ENCODE results near the gene SCGB3A2.

The SCGB3A2 gene

DNA sequence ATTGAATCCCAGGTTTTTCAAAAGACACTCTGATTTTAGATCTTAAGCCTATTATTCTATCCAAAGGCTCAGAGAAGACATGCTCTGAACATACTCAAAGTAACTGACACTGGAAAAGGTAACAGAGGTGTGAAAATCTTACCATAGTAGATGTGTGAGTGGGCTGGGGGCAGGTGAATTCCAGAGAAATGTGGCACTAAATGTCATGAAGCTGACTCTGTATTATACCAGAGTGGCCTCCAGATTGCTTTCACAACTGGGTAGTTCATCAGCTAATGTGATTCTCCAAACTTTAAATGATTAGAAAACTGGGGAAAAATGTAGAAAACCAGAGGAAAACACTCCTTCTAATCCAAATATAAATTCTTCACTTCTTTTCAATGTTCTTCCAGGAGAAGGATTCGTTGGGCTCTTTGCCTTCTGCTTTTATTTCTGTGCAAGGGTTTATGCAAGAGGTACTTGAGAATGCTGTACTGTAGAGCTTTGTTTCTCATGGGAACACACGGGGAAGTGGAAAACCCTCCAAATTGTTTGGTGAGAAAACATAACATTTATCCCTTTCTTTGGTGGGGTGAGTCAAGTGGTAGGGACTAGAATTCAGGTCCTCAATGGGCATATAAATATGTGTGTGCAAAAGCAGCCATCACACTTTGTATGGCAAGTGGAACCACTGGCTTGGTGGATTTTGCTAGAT, at the start of gene SCGB3A2:
SCGB3A2 (plus strand) TSS at position 646 of the 694 bp plus-strand sequence. CDS start 93 bp downstream, outside the sequence.
- DNase-seq, result no peak

GRCh38 chr5:147830035-147830434, 48.5 kb upstream of the SCGB3A2 start:
- DNase-seq, result no peak

DNA sequence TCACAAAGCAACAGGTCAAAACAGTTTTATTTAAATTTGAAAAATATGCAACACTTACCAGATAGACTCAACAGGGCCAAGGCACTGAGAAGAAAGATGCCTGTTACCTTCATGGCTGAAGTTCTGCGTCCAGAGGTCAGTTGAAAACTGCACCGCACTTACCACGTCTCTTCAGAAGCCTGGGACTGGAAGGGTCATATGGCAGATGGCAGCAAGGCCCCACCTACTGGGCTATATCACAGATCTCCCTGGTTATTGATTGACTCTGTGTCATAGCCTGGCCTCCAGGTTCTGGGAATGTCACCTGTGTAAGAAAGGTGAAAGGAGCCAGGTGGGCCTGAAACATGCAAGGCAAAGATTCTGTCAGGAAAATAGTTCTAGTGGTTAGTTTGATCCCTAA, 47.0 kb upstream of the SCGB3A2 start, which contains the start of gene SPINK1:
SPINK1 (minus strand) TSS at position 207 of the 400 bp plus-strand sequence; CDS start at position 113, 94 bp downstream.
- no peak for DNase-seq

GRCh38 chr5:147832541-147832940, 46.0 kb upstream of the SCGB3A2 start:
- DNase-seq, result no peak

- DNase-seq, result no peak
Measured at GRCh38 chr5:147835386-147835798, 43.1 kb upstream of the SCGB3A2 start.

- no peak for DNase-seq
Measured at GRCh38 chr5:147836439-147836838, 42.1 kb upstream of the SCGB3A2 start.

GRCh38 chr5:147842869-147843268, 35.6 kb upstream of the SCGB3A2 start:
- no peak for DNase-seq

DNA sequence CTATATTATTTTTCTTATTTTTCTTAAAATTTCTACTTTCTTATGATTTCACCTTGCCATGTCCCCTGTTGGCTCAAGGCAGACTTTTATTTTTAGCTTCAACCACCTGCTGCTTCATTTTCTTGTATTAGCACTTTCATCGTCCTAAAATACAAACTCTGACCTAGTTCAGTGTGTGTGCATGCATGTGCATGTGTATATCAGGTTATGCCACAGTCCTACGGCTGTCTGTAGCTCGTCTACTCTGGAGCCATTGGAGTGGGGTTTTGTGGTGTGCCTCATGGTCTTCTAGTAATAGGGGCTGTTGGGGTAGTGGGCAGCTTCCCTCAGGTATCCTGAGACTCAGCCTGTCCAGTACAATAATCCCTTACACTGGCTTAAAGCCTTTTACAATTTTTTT, 33.7 kb upstream of the SCGB3A2 start:
- no peak for DNase-seq

- DNase-seq, result no peak
Measured at GRCh38 chr5:147845618-147846017, 32.9 kb upstream of the SCGB3A2 start.

GRCh38 chr5:147849226-147849625, 29.3 kb upstream of the SCGB3A2 start:
- DNase-seq, result no peak

DNA sequence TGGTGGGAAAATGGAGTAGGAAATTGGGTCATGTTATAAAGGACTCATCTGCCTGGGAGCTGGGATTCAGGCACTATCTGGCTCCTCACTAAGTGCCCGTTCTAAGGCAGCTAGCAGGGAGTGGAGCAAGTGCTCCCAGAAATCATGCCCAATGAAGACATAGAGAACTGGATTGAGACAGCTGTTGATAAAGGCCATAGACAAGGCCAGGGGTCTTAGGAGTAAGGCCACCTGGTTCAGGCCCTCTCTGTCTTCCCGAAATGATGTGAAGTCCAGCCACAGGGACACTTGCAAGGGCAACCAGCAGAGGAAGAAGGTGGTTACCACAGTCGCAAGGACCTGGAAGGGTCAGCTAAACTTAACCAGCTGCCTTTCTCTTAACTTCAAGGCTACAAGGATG, 26.9 kb upstream of the SCGB3A2 start:
- no peak for DNase-seq

DNA sequence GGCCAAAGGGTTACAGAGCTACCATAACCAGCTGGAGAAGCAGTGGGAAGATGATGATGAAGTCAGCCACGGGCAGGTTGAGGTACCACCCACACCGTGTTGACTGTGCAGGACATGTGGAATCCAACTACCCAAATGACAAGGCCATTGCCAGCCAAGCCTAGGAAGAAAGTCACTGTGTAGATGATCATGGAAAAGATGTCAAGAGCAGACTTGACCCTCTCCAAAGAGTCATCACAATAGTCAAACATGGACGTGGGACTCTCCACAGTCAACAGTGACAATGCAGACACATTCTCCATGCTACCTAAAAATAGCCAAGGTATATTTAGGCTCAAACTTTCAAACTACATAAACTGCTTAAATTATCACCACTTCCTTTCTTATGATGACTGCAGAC, 26.1 kb upstream of the SCGB3A2 start:
- DNase-seq, result no peak

GRCh38 chr5:147853372-147853987, 25.0 kb upstream of the SCGB3A2 start:
- DNase-seq, result no peak

DNA sequence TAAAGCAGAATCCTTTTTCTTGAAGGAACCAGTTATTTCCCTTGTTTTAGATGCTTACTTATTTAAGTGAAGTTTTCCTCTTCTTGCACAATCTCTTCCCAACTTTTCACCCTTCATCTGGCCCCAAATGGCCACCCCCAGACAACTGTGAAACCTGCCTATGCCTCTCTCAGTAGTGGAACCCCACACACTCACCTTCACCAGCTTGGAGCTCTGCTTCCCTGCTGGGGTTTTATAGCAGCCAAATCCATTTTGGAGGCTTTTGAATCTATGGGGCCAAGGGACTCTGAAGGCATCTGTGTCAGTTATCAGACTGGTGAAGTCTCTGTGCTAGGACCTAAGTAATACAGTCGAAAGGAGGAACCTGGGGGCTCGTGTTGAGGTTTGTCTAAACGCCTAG, 24.2 kb upstream of the SCGB3A2 start:
- no peak for DNase-seq

DNA sequence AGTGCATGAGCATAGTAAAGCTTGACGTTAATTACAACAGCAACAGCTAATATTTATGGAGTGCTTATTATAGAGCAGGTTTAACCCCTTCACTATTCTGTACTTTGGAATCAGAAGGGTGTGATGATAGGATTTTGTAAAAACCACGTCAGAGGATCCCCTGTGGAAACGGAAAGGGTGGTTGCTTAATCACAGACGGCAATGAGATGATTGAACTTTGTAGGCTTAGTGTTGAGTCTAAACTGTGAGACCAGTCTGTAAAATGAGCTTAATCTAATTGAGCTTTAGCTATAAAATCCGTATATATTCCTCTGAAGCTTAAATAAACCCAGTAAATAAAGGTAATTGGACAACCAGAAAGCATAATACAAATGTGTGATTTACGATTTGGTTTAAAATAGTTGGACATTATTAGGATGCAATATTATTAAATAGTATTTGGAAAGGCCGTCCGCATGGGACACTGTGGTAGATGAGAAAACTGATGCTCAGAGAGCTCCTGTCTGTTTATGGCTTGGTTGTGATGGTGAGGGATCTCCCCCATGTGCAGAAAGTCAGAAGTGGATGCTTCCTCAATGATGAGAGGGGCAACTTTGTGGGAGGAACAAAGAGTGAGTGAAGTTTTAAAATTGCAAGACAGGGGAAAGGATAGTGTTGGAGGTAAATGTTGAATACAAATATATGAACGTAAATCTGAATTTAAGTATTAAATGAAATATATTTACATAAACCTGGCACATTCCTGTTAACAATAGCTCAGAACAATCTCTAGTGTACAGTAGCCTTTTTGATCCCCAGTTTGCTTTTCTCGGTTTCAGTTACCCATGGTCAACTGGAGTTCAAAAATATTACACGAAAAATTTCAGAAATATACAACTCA, 23.4 kb upstream of the SCGB3A2 start:
- no peak for DNase-seq

GRCh38 chr5:147855774-147856069, 22.8 kb upstream of the SCGB3A2 start:
- DNase-seq, result no peak

DNA sequence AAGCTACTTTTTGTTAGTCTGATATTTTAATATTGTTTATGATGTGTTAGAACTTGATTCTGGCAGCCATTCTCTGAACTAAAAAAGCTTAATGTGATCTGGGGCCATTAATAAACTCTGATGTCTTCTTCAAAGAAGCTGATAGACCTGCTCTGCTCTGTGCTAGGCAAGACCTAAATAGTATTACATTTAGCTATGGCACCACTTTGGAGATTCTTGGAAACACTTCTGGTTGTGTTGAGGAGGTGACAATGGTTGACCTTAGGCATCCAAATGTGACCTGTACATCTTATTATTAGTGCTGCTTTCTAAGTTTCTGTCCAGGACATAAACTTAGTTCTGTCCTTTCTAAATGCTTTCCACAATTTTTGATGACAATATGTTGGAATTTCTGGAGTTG, 21.7 kb upstream of the SCGB3A2 start:
- no peak for DNase-seq

DNA sequence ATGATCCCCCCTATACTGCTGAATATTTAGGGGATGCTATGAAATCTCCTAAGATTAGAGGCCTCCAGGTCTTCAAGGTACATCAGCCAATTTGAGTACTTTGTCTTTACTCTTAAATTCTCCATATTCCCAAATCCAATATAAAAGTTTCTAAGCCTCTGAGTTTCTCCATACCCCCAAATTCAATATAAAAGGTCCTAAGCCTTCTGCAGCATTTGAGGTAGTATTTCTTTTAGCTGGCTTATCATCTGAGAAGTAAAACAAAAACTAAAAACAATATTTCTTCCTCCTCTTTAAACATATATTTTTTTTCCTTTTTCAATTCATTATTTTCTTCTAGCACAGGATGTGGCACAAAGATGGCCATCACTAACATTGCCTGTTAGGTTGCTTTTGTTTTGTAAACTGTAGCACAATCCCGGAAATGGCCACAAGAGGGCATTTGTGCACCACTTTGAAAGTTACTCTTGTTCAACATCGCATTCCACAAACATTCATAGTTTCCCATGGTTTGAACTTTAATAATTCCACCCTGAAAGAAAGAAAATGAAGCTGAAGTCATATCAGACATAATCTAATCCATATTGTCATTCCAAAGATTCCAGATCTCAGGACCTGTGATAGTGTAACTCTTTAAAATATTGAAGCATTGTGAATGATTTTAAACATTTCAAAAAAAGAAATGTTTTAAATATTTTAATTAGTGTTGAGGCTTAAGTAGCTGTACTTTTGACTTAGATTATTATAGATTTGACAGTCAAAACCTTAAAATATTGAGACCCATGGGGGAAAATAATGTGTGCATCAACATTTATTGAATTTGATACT, 21.0 kb upstream of the SCGB3A2 start:
- peak in 2 of 6 experiments; percentile 0 to 2 for DNase-seq

- no peak for DNase-seq
Measured at GRCh38 chr5:147858565-147858964, 19.9 kb upstream of the SCGB3A2 start.

DNA sequence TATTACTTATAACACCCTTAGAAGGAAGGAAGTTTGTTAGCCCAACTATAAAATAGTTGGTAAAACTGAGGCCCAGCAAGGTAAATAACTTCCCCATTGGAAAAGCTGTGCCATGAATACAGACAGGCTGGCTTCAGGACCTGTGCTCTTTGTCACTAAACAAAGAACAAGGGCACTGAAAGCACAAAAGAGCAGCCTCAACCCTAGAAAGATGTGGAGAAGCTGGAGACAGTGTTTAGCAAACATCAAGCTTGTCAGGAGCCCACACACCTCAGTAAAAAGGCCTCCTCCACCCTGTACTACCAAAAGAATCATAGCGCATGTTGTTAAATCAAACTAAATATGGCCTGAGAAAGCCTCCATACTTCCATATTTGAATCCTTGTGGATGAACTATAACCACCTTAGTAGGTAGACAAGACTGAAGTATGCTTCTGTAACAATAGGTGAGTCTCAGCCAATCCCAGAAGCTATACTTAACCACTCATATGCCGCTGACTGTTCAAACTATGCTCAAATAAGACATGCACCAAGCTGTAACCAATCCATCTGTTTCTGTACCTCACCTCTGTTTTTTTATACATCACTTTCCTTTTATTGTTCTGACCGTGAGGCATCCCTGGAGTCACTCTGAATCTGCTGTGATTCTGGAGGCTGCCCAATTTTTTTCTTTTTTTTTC, 18.4 kb upstream of the SCGB3A2 start:
- DNase-seq, result no peak

DNA sequence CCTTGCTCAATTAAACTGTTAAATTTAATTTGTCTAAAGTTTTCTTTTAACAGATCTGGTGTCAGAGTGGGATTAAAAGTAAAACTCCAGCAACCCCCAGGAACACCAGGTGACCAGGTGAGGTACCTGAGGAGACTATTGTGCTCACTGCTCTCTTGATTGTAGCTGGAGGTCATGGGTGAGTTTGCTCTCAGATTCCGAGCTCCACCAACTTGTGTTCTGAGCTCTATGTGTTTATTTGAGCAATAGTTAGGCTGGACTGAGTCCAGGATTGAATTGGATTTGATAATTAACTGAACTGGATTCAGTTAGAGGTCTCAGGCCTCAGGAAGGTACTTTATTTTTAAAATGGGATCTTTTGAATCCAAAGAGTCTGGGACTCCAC, 17.9 kb upstream of the SCGB3A2 start:
- no peak for DNase-seq

GRCh38 chr5:147863454-147864158, 14.9 kb upstream of the SCGB3A2 start:
- no peak for DNase-seq
